Transverse colon (tissue), 4 donors: ENCODE results near the gene SMIM14. TPM values are rescaled to one million over a fixed set of nuclear protein-coding genes. Genes with fewer than 3 reads are reported as not detected.

Source experiments
- DNase-seq: peaks from one replicate; pipeline ENCODE4 v3.0.0-alpha.2; 2019
- H3K27ac ChIP-seq, 4 donors: fragments of 200-600 bp; sonication (generic); 2 replicates each; pipeline ENCODE4 v1.5.1; 2016 to 2018; ENCODE audit warnings: inconsistent platforms in 4 of 4
- H3K27me3 ChIP-seq: fragments of 200-600 bp; sonication (generic); 2 replicates; pipeline ENCODE4 v1.5.1; 2017; ENCODE audit warnings: inconsistent platforms
- H3K36me3 ChIP-seq, 4 donors: fragments of 200-600 bp; sonication (generic); 2 replicates each; pipeline ENCODE4 v1.5.1; 2017 to 2019; ENCODE audit warnings: inconsistent platforms in 4 of 4
- H3K4me1 ChIP-seq, 4 donors: fragments of 200-600 bp; sonication (generic); 2 replicates each; pipeline ENCODE4 v1.5.1; 2017 to 2020; ENCODE audit warnings: inconsistent platforms in 4 of 4
- H3K4me3 ChIP-seq, 4 donors: fragments of 200-600 bp; sonication (generic); 1 replicate in 1 of 4; 2 replicates in 3 of 4; pipeline versions ENCODE4 v1.5.1 to v1.6.1; 2017 to 2019; ENCODE audit warnings: inconsistent platforms in 4 of 4
- H3K9me3 ChIP-seq, 2 donors: fragments of 200-600 bp; sonication (generic); 2 replicates each; pipeline ENCODE4 v1.5.1; 2017 to 2019; ENCODE audit warnings: inconsistent platforms in 2 of 2
- CTCF ChIP-seq, 5 experiments: fragments of 200-600 bp in 3 of 5; fragments of 450-650 bp in 2 of 5; sonication (generic) in 3 of 5; IDR thresholded peaks; 1 replicate in 2 of 5; 2 replicates in 3 of 5; pipeline ENCODE4 v1.5.1; 2016 to 2017; ENCODE audit warnings: antibody characterized with exemption in 5 of 5, inconsistent platforms in 3 of 5, mild to moderate bottlenecking in 2 of 5, moderate library complexity in 1 of 5
- EP300 ChIP-seq: sonication (generic); formaldehyde crosslinking; IDR thresholded peaks from one replicate; pipeline ENCODE4 v1.6.1; 2017; ENCODE audit warnings: antibody characterized with exemption, low read depth
- POLR2A ChIP-seq: fragments of 450-650 bp; IDR thresholded peaks from one replicate; pipeline ENCODE4 v1.6.1; 2016; ENCODE audit warnings: antibody characterized with exemption, mild to moderate bottlenecking, moderate library complexity
- POLR2AphosphoS5 ChIP-seq, 3 donors: sonication (generic); formaldehyde crosslinking; IDR thresholded peaks; one replicate each; pipeline ENCODE4 v1.6.1; 2016; ENCODE audit warnings: antibody characterized with exemption in 3 of 3
- WGBS, 2 donors: methylation state at CpG; one replicate each; pipeline ENCODE4 v1.1.5; 2018; ENCODE audit warnings: low coverage in 1 of 2; 5-methylcytosine and 5-hydroxymethylcytosine counted together
- in situ Hi-C, 4 donors: fragments of 200-750 bp; cut with MboI; loops; one replicate each; pipeline versions ENCODE4 v1.15.0 to v1.15.1; 2017; ENCODE audit warnings: low sequenced_read_pairs in 3 of 4, low pct_ligation_motif_present in 1 of 4, low pct_unique_long_range_greater_than_20kb in 1 of 4
- intact Hi-C: fragments of 100-400 bp; cut with DNase I; formaldehyde crosslinking; loops from one replicate; pipeline ENCODE4 v1.15.1; 2023; ENCODE audit warnings: low total_unique reads
- total RNA-seq, 4 donors: library from RNA; depleted of rRNA; stranded (reverse); fragments of >200 nt; gene quantifications; one replicate each; pipeline ENCODE4 v1.1.0, GENCODE V29; 2016

Gene SMIM14
- total RNA-seq, 4 donors from 2014 or later, result 23.1 to 103 (median 72.4) TPM

- 91 to 100% methylated on average over 1 to 2 of the region's 2 CpGs for WGBS, 2 donors
- DNase-seq, result no peak
These were observed 2.8 kb upstream of the SMIM14 start for GRCh38 chr4:39641451-39641850.

GRCh38 chr4:39637586-39638353 is 895 bp downstream of the SMIM14 start:
- peak overlapping the region; percentile 58 to 98 (median 78) for H3K4me3 ChIP-seq
- TF ChIP-seq CTCF (IDR thresholded peaks at IDR 0.05), result no peak
- TF ChIP-seq POLR2A, result no peak
- peak; percentile 47 to 66 (median 54) for TF ChIP-seq POLR2AphosphoS5 (IDR thresholded peaks at IDR 0.05)
- TF ChIP-seq EP300, result no peak
- H3K4me1 ChIP-seq, result peaks cover 5 to 33% (median 25%) of the 10 kb centered on the region in 4 donors
- H3K36me3 ChIP-seq, result no peaks in the 10 kb centered on the region
- peak overlapping the region; percentile 96 to 100 (median 98) for H3K27ac ChIP-seq
- intact Hi-C loops, result loop anchor here (5.0 kb wide), 1 partner anchor 110 kb away; the partner anchor contains the start of gene UGDH
- H3K27me3 ChIP-seq, result no peaks in the 10 kb centered on the region
- in situ Hi-C loops, result loop anchor here in 2 of 4 donors (5.0 to 10.0 kb wide), 2 partner anchors 110 to 173 kb away; partner anchors contain the start of gene UGDH (in 1 of the 2)
- peak; percentile 65 for DNase-seq
- H3K9me3 ChIP-seq, result no peaks in the 10 kb centered on the region
- 0 to 1% methylated on average over 7 to 29 of the region's 29 CpGs for WGBS, 2 donors

More at GRCh38 chr4:39641451-39641850, 2.8 kb upstream of the SMIM14 start:
- no peaks in the 10 kb centered on the region for H3K36me3 ChIP-seq
- peaks cover 5 to 13% (median 9%) of the 10 kb centered on the region in 4 donors for H3K4me1 ChIP-seq
- no peaks in the 10 kb centered on the region for H3K9me3 ChIP-seq
- intact Hi-C loops (no loop called here), in situ Hi-C loops (no loop called here)
- TF ChIP-seq EP300, result no peak
- TF ChIP-seq CTCF (IDR thresholded peaks at IDR 0.05), result no peak
- no peak for TF ChIP-seq POLR2AphosphoS5 (IDR thresholded peaks at IDR 0.05)
- TF ChIP-seq POLR2A, result no peak
- no peaks in the 10 kb centered on the region for H3K27me3 ChIP-seq
- H3K27ac ChIP-seq, result no peak overlapping the region
- no peak overlapping the region for H3K4me3 ChIP-seq

GRCh38 chr4:39637221-39637585 is 1.5 kb downstream of the SMIM14 start:
- Histone ChIP-seq H3K36me3 (no peaks in the 10 kb centered on the region), H3K4me3 (peak overlapping the region; percentile 58 to 98 (median 78)), H3K9me3 (no peaks in the 10 kb centered on the region), H3K4me1 (peaks cover 5 to 33% (median 25%) of the 10 kb centered on the region in 4 donors), H3K27me3 (no peaks in the 10 kb centered on the region), H3K27ac (peak overlapping the region; percentile 96 to 100 (median 98))
- TF ChIP-seq EP300 (no peak), POLR2A (no peak), CTCF (IDR thresholded peaks at IDR 0.05) (no peak), POLR2AphosphoS5 (IDR thresholded peaks at IDR 0.05) (no peak)
- intact Hi-C loops (loop anchor here (5.0 kb wide), 1 partner anchor 110 kb away; the partner anchor contains the start of gene UGDH), in situ Hi-C loops (loop anchor here in 2 of 4 donors (5.0 to 10.0 kb wide), 2 partner anchors 110 to 172 kb away; partner anchors contain the start of gene UGDH (in 1 of the 2))
- WGBS, 2 donors, result 2 to 3% methylated on average over 4 to 6 of the region's 6 CpGs
- DNase-seq, result no peak

- peak overlapping the region; percentile 58 to 98 (median 78) for H3K4me3 ChIP-seq
- TF ChIP-seq POLR2AphosphoS5 (IDR thresholded peaks at IDR 0.05) (no peak), CTCF (IDR thresholded peaks at IDR 0.05) (peak in 1 of 5 experiments; percentile 8)
- no peaks in the 10 kb centered on the region for H3K9me3 ChIP-seq
- intact Hi-C loops (loop anchor here (5.0 kb wide), 1 partner anchor 109 kb away; the partner anchor contains the start of gene UGDH), in situ Hi-C loops (loop anchor here in 2 of 4 donors (5.0 to 10.0 kb wide), 2 partner anchors 109 to 172 kb away; partner anchors contain the start of gene UGDH (in 1 of the 2))
- no peak for DNase-seq
- H3K27ac ChIP-seq, result peak overlapping the region; percentile 96 to 100 (median 98)
- WGBS, 2 donors, result 3 to 6% methylated on average over 5 to 6 of the region's 6 CpGs
- H3K36me3 ChIP-seq, result no peaks in the 10 kb centered on the region
- peaks cover 5 to 33% (median 25%) of the 10 kb centered on the region in 4 donors for H3K4me1 ChIP-seq
- H3K27me3 ChIP-seq, result no peaks in the 10 kb centered on the region
These were observed 2.0 kb downstream of the SMIM14 start for GRCh38 chr4:39636531-39637184.
